BE2C (cell line): ENCODE results near the gene INVS.
A peak's percentile ranks its signal among the peaks of the same experiment; 100 is the strongest.

Experiments
- DNase-seq: peaks from one replicate; pipeline ENCODE4 v3.0.0-alpha.2; 2020
- H3K27me3 ChIP-seq: fragments of 250-450 bp; sonication (Bioruptor Pico); 2 replicates; pipeline ENCODE4 v1.5.1; 2020; ENCODE audit warnings: mild to moderate bottlenecking
- H3K36me3 ChIP-seq: fragments of 250-450 bp; sonication (Bioruptor Pico); 2 replicates; pipeline ENCODE4 v1.5.1; 2020; ENCODE audit warnings: mild to moderate bottlenecking
- H3K4me1 ChIP-seq: fragments of 250-450 bp; sonication (Bioruptor Pico); 2 replicates; pipeline ENCODE4 v1.5.1; 2020
- H3K4me3 ChIP-seq: 2 replicates; pipeline ENCODE4 v1.5.1; 2011; ENCODE audit warnings: low read depth, low read length
- H3K9me3 ChIP-seq: fragments of 250-450 bp; sonication (Bioruptor Pico); 2 replicates; pipeline ENCODE4 v1.5.1; 2020
- TF ChIP-seq, protein P1 (sequence below): IDR thresholded peaks from 2 replicates; pipeline ENCODE4 v1.5.1; 2012; ENCODE audit warnings: mild to moderate bottlenecking, low read depth, low read length

INVS gene

GRCh38 chr9:100269656-100270055, 170.6 kb downstream of the INVS start:
- no peaks in the 10 kb centered on the region for H3K9me3 ChIP-seq
- H3K4me3 ChIP-seq = no peak overlapping the region
- peaks cover under 1% of the 10 kb centered on the region; the same call in 1 of the 2 replicates for H3K36me3 ChIP-seq
- H3K4me1 ChIP-seq = no peaks in the 10 kb centered on the region
- TF ChIP-seq, protein P1, sequence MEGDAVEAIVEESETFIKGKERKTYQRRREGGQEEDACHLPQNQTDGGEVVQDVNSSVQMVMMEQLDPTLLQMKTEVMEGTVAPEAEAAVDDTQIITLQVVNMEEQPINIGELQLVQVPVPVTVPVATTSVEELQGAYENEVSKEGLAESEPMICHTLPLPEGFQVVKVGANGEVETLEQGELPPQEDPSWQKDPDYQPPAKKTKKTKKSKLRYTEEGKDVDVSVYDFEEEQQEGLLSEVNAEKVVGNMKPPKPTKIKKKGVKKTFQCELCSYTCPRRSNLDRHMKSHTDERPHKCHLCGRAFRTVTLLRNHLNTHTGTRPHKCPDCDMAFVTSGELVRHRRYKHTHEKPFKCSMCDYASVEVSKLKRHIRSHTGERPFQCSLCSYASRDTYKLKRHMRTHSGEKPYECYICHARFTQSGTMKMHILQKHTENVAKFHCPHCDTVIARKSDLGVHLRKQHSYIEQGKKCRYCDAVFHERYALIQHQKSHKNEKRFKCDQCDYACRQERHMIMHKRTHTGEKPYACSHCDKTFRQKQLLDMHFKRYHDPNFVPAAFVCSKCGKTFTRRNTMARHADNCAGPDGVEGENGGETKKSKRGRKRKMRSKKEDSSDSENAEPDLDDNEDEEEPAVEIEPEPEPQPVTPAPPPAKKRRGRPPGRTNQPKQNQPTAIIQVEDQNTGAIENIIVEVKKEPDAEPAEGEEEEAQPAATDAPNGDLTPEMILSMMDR = no peak
- DNase-seq = no peak
- H3K27me3 ChIP-seq = no peaks in the 10 kb centered on the region

- H3K4me3 ChIP-seq = no peak overlapping the region
- no peaks in the 10 kb centered on the region for H3K27me3 ChIP-seq
- no peaks in the 10 kb centered on the region for H3K9me3 ChIP-seq
- peaks cover 15% of the 10 kb centered on the region for H3K4me1 ChIP-seq
- DNase-seq = no peak
- TF ChIP-seq, protein P1 = no peak
- H3K36me3 ChIP-seq = peaks cover 3% of the 10 kb centered on the region
These were observed 178.3 kb downstream of the INVS start for GRCh38 chr9:100277166-100277979.

DNA sequence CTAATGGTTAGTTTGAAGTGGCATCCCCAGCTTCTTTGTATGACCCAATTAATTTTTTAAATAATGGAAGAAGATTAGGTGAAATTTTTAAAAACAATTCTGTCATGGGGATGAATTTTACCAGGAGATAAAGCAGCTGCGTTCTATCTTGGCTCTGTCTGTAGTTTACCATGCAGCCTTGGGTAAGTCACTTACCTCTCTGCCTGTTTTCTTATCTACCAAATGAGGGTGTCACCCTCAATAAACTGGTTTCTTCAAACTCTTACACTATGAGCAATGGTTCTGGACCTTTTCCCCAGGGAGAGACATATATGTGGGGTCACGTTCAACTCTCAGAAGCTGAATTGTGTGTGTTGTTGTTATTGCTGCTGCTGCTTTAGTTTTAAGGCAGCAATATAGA, 182.0 kb downstream of the INVS start:
- TF ChIP-seq, protein P1 = no peak
- no peak for DNase-seq

DNA sequence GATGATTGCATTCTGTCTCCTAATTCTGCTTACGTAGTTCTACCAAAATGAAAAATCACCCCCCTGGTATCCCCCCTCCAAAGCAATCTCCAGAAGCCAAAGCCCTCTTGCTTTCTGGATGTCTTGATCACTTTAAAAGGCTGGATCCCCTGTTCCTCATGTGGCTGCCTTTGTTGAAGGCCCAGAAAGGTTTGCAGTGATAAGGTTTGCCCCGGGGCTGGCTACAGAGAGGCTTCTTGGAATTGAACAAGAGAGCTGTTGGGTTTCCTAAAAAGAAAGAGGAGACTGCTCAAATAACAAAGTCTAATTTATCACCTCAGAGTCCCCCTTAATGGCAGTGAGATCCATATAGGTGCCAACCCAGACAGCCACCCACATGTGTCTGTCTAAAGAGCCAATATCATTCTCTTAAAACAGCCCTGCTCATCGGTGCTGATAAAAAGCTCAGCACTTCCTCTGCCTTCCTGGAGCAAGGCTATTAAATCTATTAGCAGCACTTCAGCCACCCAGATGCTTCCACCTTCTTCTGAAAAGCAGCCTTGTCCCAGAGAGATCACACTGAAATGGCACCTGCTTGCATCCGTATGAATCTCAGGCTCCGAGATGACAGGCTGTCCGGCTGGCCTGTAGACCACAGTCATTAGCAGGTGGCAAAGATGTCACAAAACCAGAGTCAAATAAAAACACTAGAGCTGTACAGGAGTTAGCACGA, 182.8 kb downstream of the INVS start:
- TF ChIP-seq, protein P1 = no peak
- Histone ChIP-seq H3K9me3 (no peaks in the 10 kb centered on the region), H3K27me3 (no peaks in the 10 kb centered on the region), H3K4me1 (peaks cover 17% of the 10 kb centered on the region), H3K36me3 (peaks cover 8% of the 10 kb centered on the region), H3K4me3 (no peak overlapping the region)
- peak; percentile 34 for DNase-seq

More for the DNA sequence above, 182.0 kb downstream of the INVS start:
- no peaks in the 10 kb centered on the region for H3K9me3 ChIP-seq
- peaks cover 17% of the 10 kb centered on the region for H3K4me1 ChIP-seq
- no peaks in the 10 kb centered on the region for H3K27me3 ChIP-seq
- peaks cover 8% of the 10 kb centered on the region for H3K36me3 ChIP-seq
- H3K4me3 ChIP-seq = no peak overlapping the region

DNA sequence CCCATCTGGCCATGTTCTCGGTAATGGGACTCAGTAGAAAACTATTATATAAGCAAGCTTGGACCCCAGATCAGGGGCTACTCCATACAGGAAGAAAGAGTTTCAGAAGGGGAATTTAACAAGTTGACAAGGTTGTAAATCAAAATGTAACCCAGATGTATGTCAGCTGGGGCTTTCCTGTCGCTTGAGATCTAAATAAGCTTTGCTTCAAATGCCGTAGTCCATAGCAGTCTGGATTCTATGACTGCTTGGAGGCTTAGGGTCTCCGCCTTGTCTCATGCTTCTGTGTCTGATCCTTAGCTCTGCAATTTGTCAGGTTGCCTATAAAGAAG, 183.3 kb downstream of the INVS start:
- no peak overlapping the region for H3K4me3 ChIP-seq
- H3K4me1 ChIP-seq = peaks cover 17% of the 10 kb centered on the region
- TF ChIP-seq, protein P1 = no peak
- no peak for DNase-seq
- peaks cover 8% of the 10 kb centered on the region for H3K36me3 ChIP-seq
- H3K9me3 ChIP-seq = no peaks in the 10 kb centered on the region
- no peaks in the 10 kb centered on the region for H3K27me3 ChIP-seq

DNA sequence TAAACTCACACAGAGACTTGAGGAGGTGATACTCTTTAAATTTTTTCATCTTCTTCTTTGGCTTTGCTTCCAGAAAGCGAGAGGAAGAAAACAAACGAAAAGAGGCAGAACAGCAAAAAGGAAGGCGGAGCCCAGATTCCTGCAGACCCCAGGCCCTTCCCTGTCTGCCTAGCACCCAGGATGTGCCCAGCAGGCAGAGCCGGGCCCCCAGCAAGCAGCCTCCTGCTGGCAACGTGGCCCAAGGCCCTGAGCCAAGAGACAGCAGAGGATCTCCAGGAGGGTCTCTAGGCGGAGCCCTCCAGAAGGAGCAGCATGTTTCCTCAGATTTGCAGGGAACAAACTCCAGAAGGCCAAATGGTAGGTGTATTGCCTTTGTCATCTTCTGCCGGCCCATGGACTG, 185.2 kb downstream of the INVS start:
- peaks cover 15% of the 10 kb centered on the region for H3K36me3 ChIP-seq

More for the DNA sequence above, 185.2 kb downstream of the INVS start:
- Histone ChIP-seq H3K4me1 (peaks cover 15% of the 10 kb centered on the region), H3K9me3 (no peaks in the 10 kb centered on the region), H3K27me3 (no peaks in the 10 kb centered on the region), H3K4me3 (no peak overlapping the region)
- no peak for DNase-seq
- TF ChIP-seq, protein P1 = no peak
